PC-3 (cell line): ENCODE measurements around the gene PANK4. TPM values are rescaled to one million over a fixed set of nuclear protein-coding genes. Genes with fewer than 3 reads are reported as not detected.
A peak's percentile ranks its signal among the peaks of the same experiment; 100 is the strongest.

Experiments used
- ATAC-seq: fragments of 200-7000 bp; cut with Tn5 transposase; 2 replicates; pipeline ENCODE4 v1.9.1; 2020; ENCODE audit warnings: mild to moderate bottlenecking, moderate library complexity
- BruUV-seq: library from RNA; stranded (reverse); fragments of 400-500 nt; replicated peaks from 2 replicates; lab custom pipeline; 2021; lab: Mats Ljungman, UMichigan
- CTCF ChIA-PET: fragments of 300-600 bp; sonication (Branson Sonifier 250); formaldehyde crosslinking; loops from one replicate; lab custom pipeline; 2022; ENCODE audit warnings: antibody characterized with exemption; lab: Charles Lee
- POLR2A ChIA-PET: fragments of 300-600 bp; sonication (Branson Sonifier 250); formaldehyde crosslinking; loops from one replicate; lab custom pipeline; 2022; ENCODE audit warnings: antibody characterized with exemption; ENCODE audit not compliant: unreplicated experiment; lab: Charles Lee
- DNase-seq: peaks from one replicate; pipeline ENCODE4 v3.0.0-alpha.2; 2015
- H2AFZ ChIP-seq: fragments of 300-600 bp; sonication (generic); 2 replicates; pipeline ENCODE4 v1.6.0; 2016; ENCODE audit warnings: antibody characterized with exemption, low read length
- H3F3A ChIP-seq: fragments of 300-600 bp; sonication (generic); one replicate; pipeline ENCODE4 v1.6.0; 2017; ENCODE audit warnings: antibody characterized with exemption, low read length, control low read depth, mild to moderate bottlenecking; ENCODE audit not compliant: unreplicated experiment
- H3K27ac ChIP-seq: fragments of 300-600 bp; sonication (generic); 2 replicates; pipeline ENCODE4 v1.5.1; 2016; ENCODE audit warnings: mild to moderate bottlenecking, low read length
- H3K27me3 ChIP-seq: fragments of 300-600 bp; sonication (generic); 2 replicates; pipeline ENCODE4 v1.6.1; 2016; ENCODE audit warnings: low read length, mixed read lengths
- H3K36me3 ChIP-seq: fragments of 300-600 bp; sonication (generic); 2 replicates; pipeline ENCODE4 v1.6.1; 2016; ENCODE audit warnings: low read depth, mixed run types, low read length, mixed read lengths
- H3K4me1 ChIP-seq: fragments of 300-600 bp; sonication (generic); 2 replicates; pipeline ENCODE4 v1.5.1; 2016; ENCODE audit warnings: low read length; ENCODE audit not compliant: insufficient read depth
- H3K4me2 ChIP-seq: fragments of 300-600 bp; sonication (generic); 2 replicates; pipeline ENCODE4 v1.6.0; 2016; ENCODE audit warnings: low read length
- H3K4me3 ChIP-seq: fragments of 300-600 bp; sonication (generic); 2 replicates; pipeline ENCODE4 v1.5.1; 2016; ENCODE audit warnings: mild to moderate bottlenecking, low read length, mixed read lengths
- H3K79me2 ChIP-seq: fragments of 300-600 bp; sonication (generic); 2 replicates; pipeline ENCODE4 v1.6.1; 2017; ENCODE audit warnings: low read length, mixed read lengths
- H3K9ac ChIP-seq: fragments of 300-600 bp; sonication (generic); 2 replicates; pipeline ENCODE4 v1.6.0; 2016; ENCODE audit warnings: mild to moderate bottlenecking, low read length
- H3K9me2 ChIP-seq: fragments of 300-600 bp; sonication (generic); replicated peaks from 2 replicates; pipeline ENCODE4 v1.6.1; 2016; ENCODE audit warnings: mixed run types, low read length, mixed read lengths
- H3K9me3 ChIP-seq: fragments of 300-600 bp; sonication (generic); 2 replicates; pipeline ENCODE4 v1.6.1; 2016; ENCODE audit warnings: low read length, mixed read lengths
- H4K20me1 ChIP-seq: fragments of 300-600 bp; sonication (generic); 2 replicates; pipeline ENCODE4 v1.6.1; 2016; ENCODE audit warnings: low read length, mixed read lengths
- EZH2 ChIP-seq: fragments of 300-600 bp; sonication (generic); IDR thresholded peaks from one replicate; pipeline ENCODE4 v1.6.1; 2017; ENCODE audit warnings: antibody characterized with exemption, mild to moderate bottlenecking, low read length; ENCODE audit not compliant: unreplicated experiment
- EZH2phosphoT487 ChIP-seq: fragments of 300-600 bp; sonication (generic); IDR thresholded peaks from 2 replicates; pipeline ENCODE4 v1.6.1; 2018; ENCODE audit warnings: mild to moderate bottlenecking, antibody characterized with exemption, low read length, borderline replicate concordance
- intact Hi-C: fragments of 100-400 bp; cut with micrococcal nuclease; formaldehyde crosslinking; loops from 2 replicates; pipeline ENCODE4 v1.9.0; 2023
- total RNA-seq: library from RNA; depleted of rRNA; stranded (reverse); fragments of >200 nt; gene quantifications from 2 replicates; pipeline ENCODE4 v1.2.3, GENCODE V29; 2014
- TF ChIP-seq, protein P1 (sequence below): fragments of 300-600 bp; sonication (generic); conservative IDR thresholded peaks from 2 replicates; pipeline ENCODE4 v1.5.1; 2017; ENCODE audit warnings: antibody characterized with exemption, low read depth, mild to moderate bottlenecking, low read length

The PANK4 gene
- total RNA-seq, 1 experiment from 2014 or later, result 69.4 TPM

GRCh38 chr1:2566101-2567045 lies 40.0 kb upstream of the PANK4 start:
- Histone ChIP-seq H3K9ac (no peak overlapping the region), H2AFZ (no peak overlapping the region), H3K9me3 (no peaks in the 10 kb centered on the region), H3K4me2 (no peak overlapping the region), H3K9me2 (no peaks in the 10 kb centered on the region), H3K27me3 (0 out of 2 replicates have a peak, but pooled peaks cover 9% of the 10 kb centered on the region), H3F3A (no peaks in the 10 kb centered on the region), H3K36me3 (no peaks in the 10 kb centered on the region), H3K27ac (no peak overlapping the region), H3K4me1 (no peaks in the 10 kb centered on the region), H4K20me1 (no peaks in the 10 kb centered on the region), H3K4me3 (no peak overlapping the region), H3K79me2 (no peaks in the 10 kb centered on the region)
- no TSS peak for BruUV-seq
- ATAC-seq (peak; percentile 32), DNase-seq (no peak)
- POLR2A ChIA-PET, result no interaction called here
- TF ChIP-seq EZH2, result no peak
- TF ChIP-seq, protein P1, sequence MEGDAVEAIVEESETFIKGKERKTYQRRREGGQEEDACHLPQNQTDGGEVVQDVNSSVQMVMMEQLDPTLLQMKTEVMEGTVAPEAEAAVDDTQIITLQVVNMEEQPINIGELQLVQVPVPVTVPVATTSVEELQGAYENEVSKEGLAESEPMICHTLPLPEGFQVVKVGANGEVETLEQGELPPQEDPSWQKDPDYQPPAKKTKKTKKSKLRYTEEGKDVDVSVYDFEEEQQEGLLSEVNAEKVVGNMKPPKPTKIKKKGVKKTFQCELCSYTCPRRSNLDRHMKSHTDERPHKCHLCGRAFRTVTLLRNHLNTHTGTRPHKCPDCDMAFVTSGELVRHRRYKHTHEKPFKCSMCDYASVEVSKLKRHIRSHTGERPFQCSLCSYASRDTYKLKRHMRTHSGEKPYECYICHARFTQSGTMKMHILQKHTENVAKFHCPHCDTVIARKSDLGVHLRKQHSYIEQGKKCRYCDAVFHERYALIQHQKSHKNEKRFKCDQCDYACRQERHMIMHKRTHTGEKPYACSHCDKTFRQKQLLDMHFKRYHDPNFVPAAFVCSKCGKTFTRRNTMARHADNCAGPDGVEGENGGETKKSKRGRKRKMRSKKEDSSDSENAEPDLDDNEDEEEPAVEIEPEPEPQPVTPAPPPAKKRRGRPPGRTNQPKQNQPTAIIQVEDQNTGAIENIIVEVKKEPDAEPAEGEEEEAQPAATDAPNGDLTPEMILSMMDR, result no peak
- CTCF ChIA-PET, result no interaction called here
- intact Hi-C loops, result no loop called here

GRCh38 chr1:2564815-2565374 lies 38.5 kb upstream of the PANK4 start:
- ATAC-seq, result peak; percentile 14; the same call in 1 of the 2 replicates
- ChIA-PET CTCF (no interaction called here), POLR2A (no interaction called here)

More at GRCh38 chr1:2564815-2565374, 38.5 kb upstream of the PANK4 start:
- Histone ChIP-seq H3K9me2 (no peaks in the 10 kb centered on the region), H2AFZ (no peak overlapping the region), H4K20me1 (no peaks in the 10 kb centered on the region), H3K79me2 (no peaks in the 10 kb centered on the region), H3K27ac (no peak overlapping the region), H3K4me3 (no peak overlapping the region), H3K9ac (no peak overlapping the region), H3F3A (no peaks in the 10 kb centered on the region), H3K36me3 (no peaks in the 10 kb centered on the region), H3K27me3 (0 out of 2 replicates have a peak, but pooled peaks cover 9% of the 10 kb centered on the region), H3K4me1 (no peaks in the 10 kb centered on the region), H3K4me2 (no peak overlapping the region), H3K9me3 (no peaks in the 10 kb centered on the region)
- no peak for DNase-seq
- intact Hi-C loops, result no loop called here
- BruUV-seq, result no TSS peak
- TF ChIP-seq EZH2phosphoT487, result no peak
- no peak for TF ChIP-seq EZH2
- TF ChIP-seq, protein P1, result no peak
